Immature natural killer cell (primary cell): ENCODE data around the gene CACNA1I. TPM values are rescaled to one million over a fixed set of nuclear protein-coding genes. Genes with fewer than 3 reads are reported as not detected.

Source experiments
- DNase-seq, 3 donors: peaks; one replicate each; pipeline ENCODE4 v3.0.0; 2022; ENCODE audit warnings: mixed read lengths in 1 of 3
- H3K27ac Mint-ChIP-seq, 6 donors: one replicate each; pipeline ENCODE4 v1.8.0; 2020; ENCODE audit warnings: mixed read lengths in 6 of 6, mild to moderate bottlenecking in 5 of 6, inconsistent platforms in 4 of 6, moderate library complexity in 3 of 6
- H3K27me3 Mint-ChIP-seq, 3 donors: one replicate each; pipeline ENCODE4 v1.8.0; 2020 to 2021; ENCODE audit warnings: low read depth in 3 of 3, mild to moderate bottlenecking in 3 of 3, mixed read lengths in 3 of 3, moderate library complexity in 3 of 3, inconsistent platforms in 1 of 3
- H3K36me3 Mint-ChIP-seq, 3 donors: one replicate each; pipeline ENCODE4 v1.8.0; 2020; ENCODE audit warnings: mixed read lengths in 3 of 3, inconsistent platforms in 2 of 3, mild to moderate bottlenecking in 2 of 3
- H3K4me1 Mint-ChIP-seq, 2 donors: one replicate each; pipeline ENCODE4 v1.8.0; 2020; ENCODE audit warnings: inconsistent platforms in 2 of 2, mild to moderate bottlenecking in 2 of 2, mixed read lengths in 2 of 2, moderate library complexity in 1 of 2
- H3K4me3 Mint-ChIP-seq, 5 donors: one replicate each; pipeline ENCODE4 v1.8.0; 2020; ENCODE audit warnings: mild to moderate bottlenecking in 5 of 5, mixed read lengths in 5 of 5, inconsistent platforms in 3 of 5, moderate library complexity in 3 of 5
- H3K9me3 Mint-ChIP-seq, 6 donors: one replicate each; pipeline ENCODE4 v1.8.0; 2020; ENCODE audit warnings: mild to moderate bottlenecking in 6 of 6, mixed read lengths in 6 of 6, inconsistent platforms in 4 of 6, moderate library complexity in 3 of 6
- polyA plus RNA-seq, 3 donors: library from polyadenylated mRNA; unstranded; fragments of 300-500 nt; fragmentation: Illumina TruSeq; gene quantifications; one replicate each; pipeline ENCODE4 v1.2.3, GENCODE V29; 2021

CACNA1I gene
- polyA plus RNA-seq, 3 donors from 2014 or later: not detected

- Mint-ChIP-seq H3K4me1 (peaks cover 22 to 24% of the 10 kb centered on the region in 2 donors), H3K27me3 (peaks cover 11 to 22% (median 17%) of the 10 kb centered on the region in 3 donors), H3K4me3 (peak overlapping the region in 1 of 5 donors; percentile 90), H3K9me3 (no peaks in the 10 kb centered on the region), H3K36me3 (no peaks in the 10 kb centered on the region), H3K27ac (no peak overlapping the region)
- DNase-seq: no peak
These were observed 23.5 kb upstream of the CACNA1I start for GRCh38 chr22:39546889-39547586.

- Mint-ChIP-seq H3K4me3 (no peak overlapping the region), H3K27ac (no peak overlapping the region), H3K9me3 (no peaks in the 10 kb centered on the region), H3K36me3 (no peaks in the 10 kb centered on the region), H3K27me3 (peaks cover 8 to 24% (median 17%) of the 10 kb centered on the region in 3 donors), H3K4me1 (peaks cover 22 to 24% of the 10 kb centered on the region in 2 donors)
- DNase-seq: no peak
These were observed 23.0 kb upstream of the CACNA1I start for GRCh38 chr22:39547587-39547947.

GRCh38 chr22:39553429-39553828, 17.1 kb upstream of the CACNA1I start:
- Mint-ChIP-seq H3K27ac (no peak overlapping the region), H3K4me1 (peaks cover 6 to 7% of the 10 kb centered on the region in 2 donors), H3K4me3 (no peak overlapping the region), H3K9me3 (no peaks in the 10 kb centered on the region), H3K27me3 (peaks cover 11 to 32% (median 19%) of the 10 kb centered on the region in 3 donors), H3K36me3 (no peaks in the 10 kb centered on the region)
- DNase-seq: no peak

GRCh38 chr22:39554151-39554550, 16.4 kb upstream of the CACNA1I start:
- H3K4me3 Mint-ChIP-seq: no peak overlapping the region
- H3K9me3 Mint-ChIP-seq: no peaks in the 10 kb centered on the region
- peaks cover 15 to 37% (median 19%) of the 10 kb centered on the region in 3 donors for H3K27me3 Mint-ChIP-seq
- no peaks in the 10 kb centered on the region for H3K36me3 Mint-ChIP-seq
- H3K4me1 Mint-ChIP-seq: peaks cover 6 to 7% of the 10 kb centered on the region in 2 donors
- DNase-seq: no peak
- no peak overlapping the region for H3K27ac Mint-ChIP-seq

- DNase-seq: no peak
- H3K4me3 Mint-ChIP-seq: peak overlapping the region in 3 of 5 donors; percentile 15 to 80 (median 67)
- peaks cover 6 to 7% of the 10 kb centered on the region in 2 donors for H3K4me1 Mint-ChIP-seq
- H3K36me3 Mint-ChIP-seq: no peaks in the 10 kb centered on the region
- H3K9me3 Mint-ChIP-seq: no peaks in the 10 kb centered on the region
- no peak overlapping the region for H3K27ac Mint-ChIP-seq
- H3K27me3 Mint-ChIP-seq: peaks cover 13 to 40% (median 15%) of the 10 kb centered on the region in 3 donors
These were observed 13.3 kb upstream of the CACNA1I start for GRCh38 chr22:39556970-39557841.

GRCh38 chr22:39558254-39558727, 12.3 kb upstream of the CACNA1I start:
- no peaks in the 10 kb centered on the region for H3K9me3 Mint-ChIP-seq
- H3K27ac Mint-ChIP-seq: no peak overlapping the region
- peaks cover 11 to 33% (median 15%) of the 10 kb centered on the region in 3 donors for H3K27me3 Mint-ChIP-seq
- H3K36me3 Mint-ChIP-seq: no peaks in the 10 kb centered on the region
- DNase-seq: no peak
- peaks cover 6 to 7% of the 10 kb centered on the region in 2 donors for H3K4me1 Mint-ChIP-seq
- H3K4me3 Mint-ChIP-seq: peak overlapping the region in 2 of 5 donors; percentile 43 to 57

GRCh38 chr22:39558950-39559349, 11.6 kb upstream of the CACNA1I start:
- no peaks in the 10 kb centered on the region for H3K36me3 Mint-ChIP-seq
- peaks cover 6 to 7% of the 10 kb centered on the region in 2 donors for H3K4me1 Mint-ChIP-seq
- DNase-seq: no peak
- peaks cover 11 to 33% (median 15%) of the 10 kb centered on the region in 3 donors for H3K27me3 Mint-ChIP-seq
- peak overlapping the region in 1 of 6 donors; percentile 17 for H3K27ac Mint-ChIP-seq
- no peaks in the 10 kb centered on the region for H3K9me3 Mint-ChIP-seq
- H3K4me3 Mint-ChIP-seq: no peak overlapping the region

GRCh38 chr22:39559456-39560105, 11.0 kb upstream of the CACNA1I start:
- Mint-ChIP-seq H3K36me3 (no peaks in the 10 kb centered on the region), H3K27ac (no peak overlapping the region), H3K4me1 (peaks cover 6 to 7% of the 10 kb centered on the region in 2 donors), H3K4me3 (no peak overlapping the region), H3K9me3 (no peaks in the 10 kb centered on the region), H3K27me3 (peaks cover 11 to 28% (median 15%) of the 10 kb centered on the region in 3 donors)
- DNase-seq: no peak

GRCh38 chr22:39560127-39560526, 10.4 kb upstream of the CACNA1I start:
- Mint-ChIP-seq H3K4me1 (peaks cover 6 to 7% of the 10 kb centered on the region in 2 donors), H3K27me3 (peaks cover 12 to 26% (median 14%) of the 10 kb centered on the region in 3 donors), H3K9me3 (no peaks in the 10 kb centered on the region), H3K36me3 (no peaks in the 10 kb centered on the region), H3K4me3 (no peak overlapping the region), H3K27ac (no peak overlapping the region)
- DNase-seq: no peak

- Mint-ChIP-seq H3K27ac (no peak overlapping the region), H3K4me1 (peaks cover 19 to 20% of the 10 kb centered on the region in 2 donors), H3K27me3 (peaks cover 2 to 18% (median 18%) of the 10 kb centered on the region in 3 donors), H3K36me3 (no peaks in the 10 kb centered on the region), H3K4me3 (no peak overlapping the region), H3K9me3 (peaks cover 0 to 4% (median 0%) of the 10 kb centered on the region in 6 donors)
- DNase-seq: no peak
These were observed 7.6 kb upstream of the CACNA1I start for GRCh38 chr22:39562839-39563489.

GRCh38 chr22:39563571-39564428, 6.8 kb upstream of the CACNA1I start:
- peaks cover 2 to 16% (median 13%) of the 10 kb centered on the region in 3 donors for H3K27me3 Mint-ChIP-seq
- peaks cover 21% of the 10 kb centered on the region in 2 donors for H3K4me1 Mint-ChIP-seq
- DNase-seq: no peak
- H3K27ac Mint-ChIP-seq: no peak overlapping the region
- H3K36me3 Mint-ChIP-seq: no peaks in the 10 kb centered on the region
- H3K9me3 Mint-ChIP-seq: peaks cover 0 to 4% (median 0%) of the 10 kb centered on the region in 6 donors
- no peak overlapping the region for H3K4me3 Mint-ChIP-seq

GRCh38 chr22:39565414-39565944, 5.1 kb upstream of the CACNA1I start:
- Mint-ChIP-seq H3K36me3 (no peaks in the 10 kb centered on the region), H3K4me1 (peaks cover 21% of the 10 kb centered on the region in 2 donors), H3K27ac (peak overlapping the region in 4 of 6 donors; percentile 20 to 87 (median 72)), H3K4me3 (peak overlapping the region in 2 of 5 donors; percentile 33 to 60), H3K9me3 (peaks cover 0 to 4% (median 0%) of the 10 kb centered on the region in 6 donors), H3K27me3 (peaks cover 2 to 12% (median 8%) of the 10 kb centered on the region in 3 donors)
- peak in 2 of 3 donors; percentile 19 to 31 for DNase-seq
